CMK (cell line): ENCODE results near the gene RIMBP2.

Experiments used
- DNase-seq: peaks from one replicate; pipeline ENCODE4 v3.0.0-alpha.2; 2010; ENCODE audit warnings: low read depth

The RIMBP2 gene

GRCh38 chr12:130421896-130422295, 294.2 kb downstream of the RIMBP2 start:
- DNase-seq = no peak

GRCh38 chr12:130420071-130420470, 296.0 kb downstream of the RIMBP2 start:
- no peak for DNase-seq

GRCh38 chr12:130419116-130419515, 297.0 kb downstream of the RIMBP2 start:
- no peak for DNase-seq

GRCh38 chr12:130418251-130418650, 297.8 kb downstream of the RIMBP2 start:
- DNase-seq = no peak

- no peak for DNase-seq
Observed at GRCh38 chr12:130414381-130414780, 301.7 kb downstream of the RIMBP2 start.

- DNase-seq = no peak
Observed at GRCh38 chr12:130413909-130414308, 302.2 kb downstream of the RIMBP2 start.

- DNase-seq = no peak
Observed at GRCh38 chr12:130412384-130412783, 303.7 kb downstream of the RIMBP2 start.

- no peak for DNase-seq
Observed at GRCh38 chr12:130405332-130405731, 310.8 kb downstream of the RIMBP2 start.

- no peak for DNase-seq
Observed at GRCh38 chr12:130401703-130402102, 314.4 kb downstream of the RIMBP2 start.

GRCh38 chr12:130398100-130398848, 317.8 kb downstream of the RIMBP2 start:
- DNase-seq = no peak

GRCh38 chr12:130396667-130397066, 319.4 kb downstream of the RIMBP2 start:
- no peak for DNase-seq

GRCh38 chr12:130394906-130395305, 321.2 kb downstream of the RIMBP2 start:
- DNase-seq = no peak

- no peak for DNase-seq
Observed at GRCh38 chr12:130391186-130391585, 324.9 kb downstream of the RIMBP2 start.

GRCh38 chr12:130385193-130385592, 330.9 kb downstream of the RIMBP2 start:
- DNase-seq = no peak

- no peak for DNase-seq
Observed at GRCh38 chr12:130384234-130384633, 331.9 kb downstream of the RIMBP2 start.

GRCh38 chr12:130382818-130383217, 333.3 kb downstream of the RIMBP2 start:
- DNase-seq = no peak

GRCh38 chr12:130375296-130376287, 340.5 kb downstream of the RIMBP2 start:
- no peak for DNase-seq

GRCh38 chr12:130374083-130374482, 342.0 kb downstream of the RIMBP2 start:
- DNase-seq = no peak

GRCh38 chr12:130372936-130373335, 343.2 kb downstream of the RIMBP2 start:
- no peak for DNase-seq

- no peak for DNase-seq
Observed at GRCh38 chr12:130371296-130371695, 344.8 kb downstream of the RIMBP2 start.

- DNase-seq = no peak
Observed at GRCh38 chr12:130369816-130370215, 346.3 kb downstream of the RIMBP2 start.

GRCh38 chr12:130367523-130367922, 348.6 kb downstream of the RIMBP2 start:
- no peak for DNase-seq

- no peak for DNase-seq
Observed at GRCh38 chr12:130367003-130367402, 349.1 kb downstream of the RIMBP2 start.
